ENCODE results near the gene NACC1. TPM values are rescaled to one million over a fixed set of nuclear protein-coding genes. Genes with fewer than 3 reads are reported as not detected.

The NACC1 gene
- total and polyA plus RNA-seq, 9 donors = 3.2 to 31.4 (median 17.5) TPM

- DNase-seq = peak; percentile 96 to 97 (median 97)
- Histone ChIP-seq H3K4me3 (peak within 1 kb of the TSS; percentile 87), H3K4me1 (ENCODE audit: insufficient read depth) (peaks cover 9% of the 10 kb centered on the region), H3K27me3 (no peaks in the 10 kb centered on the region), H3K9me3 (no peaks in the 10 kb centered on the region), H3K27ac (peak within 1 kb of the TSS; percentile 94 to 96), H3K36me3 (no peaks in the 10 kb centered on the region)
- TF ChIP-seq EP300 (IDR thresholded peaks at IDR 0.05) (peak; percentile 7), CTCF (IDR thresholded peaks at IDR 0.05) (peak; percentile 62 to 73 (median 72)), POLR2A (IDR thresholded peaks at IDR 0.05) (peak; percentile 93)
- intact Hi-C loops (cut with DNase I) = loop anchor here in 1 of 4 donors (5.0 kb wide), 1 partner anchor 53 kb away; no protein-coding TSS in a partner anchor
- WGBS, 3 donors = 0 to 1% (median 0%) methylated on average over 51 of the region's 51 CpGs
These were observed 32.3 kb downstream of the NACC1 start, which contains the start of the genes IER2 and STX10 for GRCh38 chr19:13150187-13150930. Gene IER2, plus strand, starts transcription at chr19:13150411. Its CDS starts 2,776 bp downstream, at chr19:13153187. Gene STX10, minus strand, starts transcription at chr19:13150375. Its CDS starts 202 bp downstream, at chr19:13150173.

- intact Hi-C loops (cut with DNase I) = loop anchor here in 1 of 4 donors (5.0 kb wide), 1 partner anchor 54 kb away; no protein-coding TSS in a partner anchor
- peak; percentile 49 to 73 (median 69) for DNase-seq
These were observed 33.0 kb downstream of the NACC1 start for GRCh38 chr19:13150931-13151604.

GRCh38 chr19:13151605-13152355 lies 33.7 kb downstream of the NACC1 start:
- Histone ChIP-seq H3K36me3 (no peaks in the 10 kb centered on the region), H3K4me1 (ENCODE audit: insufficient read depth) (peaks cover 9% of the 10 kb centered on the region), H3K4me3 (peak overlapping the region; percentile 87), H3K9me3 (no peaks in the 10 kb centered on the region), H3K27me3 (no peaks in the 10 kb centered on the region), H3K27ac (peak overlapping the region; percentile 94 to 96)
- DNase-seq = peak; percentile 97 to 98 (median 98)
- 0 to 1% (median 0%) methylated on average over 54 to 70 of the region's 71 CpGs for WGBS, 3 donors
- TF ChIP-seq CTCF (IDR thresholded peaks at IDR 0.05) = peak in 1 of 3 donors; percentile 40
- peak; percentile 98 for TF ChIP-seq POLR2A (IDR thresholded peaks at IDR 0.05)
- peak; percentile 78 for TF ChIP-seq EP300 (IDR thresholded peaks at IDR 0.05)
- intact Hi-C loops (cut with DNase I) = loop anchor here in 1 of 4 donors (5.0 kb wide), 1 partner anchor 54 kb away; no protein-coding TSS in a partner anchor

More at GRCh38 chr19:13150931-13151604, 33.0 kb downstream of the NACC1 start:
- Histone ChIP-seq H3K4me1 (ENCODE audit: insufficient read depth) (peaks cover 9% of the 10 kb centered on the region), H3K9me3 (no peaks in the 10 kb centered on the region), H3K36me3 (no peaks in the 10 kb centered on the region), H3K27me3 (no peaks in the 10 kb centered on the region), H3K4me3 (peak overlapping the region; percentile 87), H3K27ac (peak overlapping the region; percentile 94 to 96)
- WGBS, 3 donors = 0 to 1% (median 0%) methylated on average over 31 to 34 of the region's 34 CpGs
- TF ChIP-seq CTCF (IDR thresholded peaks at IDR 0.05) = peak in 1 of 3 donors; percentile 44
- no peak for TF ChIP-seq POLR2A (IDR thresholded peaks at IDR 0.05)

Data from ovary (tissue), 9 donors.